ENCODE measurements around the gene SPATA18.

The SPATA18 gene, protein sequence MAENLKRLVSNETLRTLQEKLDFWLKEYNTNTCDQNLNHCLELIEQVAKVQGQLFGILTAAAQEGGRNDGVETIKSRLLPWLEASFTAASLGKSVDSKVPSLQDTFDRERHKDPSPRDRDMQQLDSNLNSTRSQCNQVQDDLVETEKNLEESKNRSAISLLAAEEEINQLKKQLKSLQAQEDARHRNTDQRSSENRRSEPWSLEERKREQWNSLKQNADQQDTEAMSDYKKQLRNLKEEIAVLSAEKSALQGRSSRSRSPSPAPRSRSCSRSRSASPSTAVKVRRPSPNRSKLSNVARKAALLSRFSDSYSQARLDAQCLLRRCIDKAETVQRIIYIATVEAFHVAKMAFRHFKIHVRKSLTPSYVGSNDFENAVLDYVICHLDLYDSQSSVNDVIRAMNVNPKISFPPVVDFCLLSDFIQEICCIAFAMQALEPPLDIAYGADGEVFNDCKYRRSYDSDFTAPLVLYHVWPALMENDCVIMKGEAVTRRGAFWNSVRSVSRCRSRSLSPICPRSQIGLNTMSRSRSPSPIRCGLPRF

GRCh38 chr4:52051213-52051614 is at the start of gene SPATA18:
SPATA18 (plus strand) TSS chr4:52051304; CDS start chr4:52051705, 401 bp downstream.
- peaks cover 10% of the 10 kb centered on the region for H3K4me1 Mint-ChIP-seq
- H3K36me3 Mint-ChIP-seq, result no peaks in the 10 kb centered on the region
- DNase-seq (ENCODE audit: low spot score in 2 of 2) (no peak), ATAC-seq (peak; percentile 68)
- H3K27ac Mint-ChIP-seq, result no peak within 1 kb of the TSS
- peak within 1 kb of the TSS; percentile 58 for H3K4me3 Mint-ChIP-seq
- H3K9me3 Mint-ChIP-seq, result no peaks in the 10 kb centered on the region

- ATAC-seq (no peak), DNase-seq (ENCODE audit: low spot score in 2 of 2) (no peak)
- Mint-ChIP-seq H3K36me3 (no peaks in the 10 kb centered on the region), H3K9me3 (no peaks in the 10 kb centered on the region), H3K27ac (no peak overlapping the region), H3K4me3 (no peak overlapping the region), H3K4me1 (no peaks in the 10 kb centered on the region)
Measured at GRCh38 chr4:52001616-52002015, 49.5 kb upstream of the SPATA18 start.

DNA sequence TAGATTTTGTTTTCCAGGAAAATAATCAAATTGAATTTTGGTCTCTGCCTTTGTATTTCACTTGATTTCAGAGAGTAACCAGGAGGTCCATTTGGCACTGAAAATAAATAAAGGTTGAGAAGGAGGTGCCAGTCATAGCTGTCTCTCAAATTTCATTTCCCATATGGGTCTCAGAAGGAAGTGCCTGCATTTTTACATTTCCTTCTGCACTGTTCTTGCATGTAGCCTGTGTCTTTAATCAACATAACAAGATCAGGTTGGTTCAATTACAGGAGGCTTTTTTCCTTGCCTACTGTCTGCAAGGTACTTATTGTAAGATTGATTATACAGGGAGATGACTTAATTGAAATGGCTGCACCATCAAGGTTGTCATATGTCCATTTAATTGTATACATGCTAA is 46.7 kb upstream of the SPATA18 start:
- Mint-ChIP-seq H3K36me3 (no peaks in the 10 kb centered on the region), H3K9me3 (no peaks in the 10 kb centered on the region), H3K27ac (no peak overlapping the region), H3K4me1 (no peaks in the 10 kb centered on the region), H3K4me3 (no peak overlapping the region)
- ATAC-seq (no peak), DNase-seq (ENCODE audit: low spot score in 2 of 2) (no peak)

- Mint-ChIP-seq H3K36me3 (no peaks in the 10 kb centered on the region), H3K9me3 (no peaks in the 10 kb centered on the region), H3K4me1 (no peaks in the 10 kb centered on the region), H3K4me3 (no peak overlapping the region), H3K27ac (no peak overlapping the region)
- no peak for DNase-seq (ENCODE audit: low spot score in 2 of 2)
- no peak for ATAC-seq
Measured at GRCh38 chr4:52005604-52006273, 45.4 kb upstream of the SPATA18 start.

DNA sequence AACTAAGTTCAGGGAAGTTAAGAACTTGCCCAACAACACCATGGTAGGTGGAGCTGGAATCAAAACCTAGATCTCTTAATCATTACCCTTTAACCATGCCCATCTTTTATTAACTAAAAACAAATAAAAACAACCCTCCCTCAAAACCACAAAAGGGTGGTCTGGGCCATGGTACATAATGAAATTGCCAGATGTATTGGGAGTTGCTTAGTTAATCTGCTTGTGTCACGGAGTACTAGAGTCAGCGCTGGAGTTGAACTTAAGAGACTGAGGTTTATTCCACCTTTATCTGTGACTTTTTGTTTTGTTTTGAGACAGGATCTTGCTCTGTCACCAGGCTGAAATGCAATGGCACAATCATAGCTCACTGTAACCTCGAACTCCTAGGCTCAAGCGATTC is 44.2 kb upstream of the SPATA18 start:
- H3K4me3 Mint-ChIP-seq, result no peak overlapping the region
- ATAC-seq (no peak), DNase-seq (ENCODE audit: low spot score in 2 of 2) (no peak)
- no peaks in the 10 kb centered on the region for H3K9me3 Mint-ChIP-seq
- H3K27ac Mint-ChIP-seq, result no peak overlapping the region
- no peaks in the 10 kb centered on the region for H3K4me1 Mint-ChIP-seq
- no peaks in the 10 kb centered on the region for H3K36me3 Mint-ChIP-seq

GRCh38 chr4:52010986-52011385 is 40.1 kb upstream of the SPATA18 start:
- Mint-ChIP-seq H3K36me3 (no peaks in the 10 kb centered on the region), H3K4me3 (no peak overlapping the region)

DNA sequence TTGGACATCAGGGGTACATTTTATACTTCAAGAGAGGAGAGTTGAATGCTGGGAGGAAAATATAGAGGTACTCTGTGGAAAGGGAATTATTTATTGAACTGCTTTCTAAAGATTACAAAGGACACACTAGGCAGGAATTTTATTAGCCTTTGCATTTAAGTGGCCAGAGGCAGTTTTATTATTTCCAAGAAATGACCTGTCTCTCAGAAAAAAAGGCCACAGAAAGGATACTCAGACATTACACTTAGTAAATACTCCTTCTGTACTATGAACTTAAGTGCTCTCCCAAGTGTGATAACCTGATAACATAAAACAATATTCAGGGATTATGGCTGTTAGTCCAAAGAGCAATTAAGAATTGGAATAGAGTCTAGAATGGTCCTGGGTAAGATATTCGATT is 38.5 kb upstream of the SPATA18 start:
- H3K9me3 Mint-ChIP-seq, result no peaks in the 10 kb centered on the region
- H3K4me1 Mint-ChIP-seq, result no peaks in the 10 kb centered on the region
- H3K4me3 Mint-ChIP-seq, result no peak overlapping the region
- no peaks in the 10 kb centered on the region for H3K36me3 Mint-ChIP-seq
- no peak overlapping the region for H3K27ac Mint-ChIP-seq
- DNase-seq (ENCODE audit: low spot score in 2 of 2) (no peak), ATAC-seq (no peak)

More at GRCh38 chr4:52010986-52011385, 40.1 kb upstream of the SPATA18 start:
- no peak overlapping the region for H3K27ac Mint-ChIP-seq
- DNase-seq (ENCODE audit: low spot score in 2 of 2) (no peak), ATAC-seq (no peak)
- H3K9me3 Mint-ChIP-seq, result no peaks in the 10 kb centered on the region
- H3K4me1 Mint-ChIP-seq, result no peaks in the 10 kb centered on the region

GRCh38 chr4:52014903-52015302 is 36.2 kb upstream of the SPATA18 start:
- no peaks in the 10 kb centered on the region for H3K36me3 Mint-ChIP-seq
- H3K27ac Mint-ChIP-seq, result no peak overlapping the region
- no peak for DNase-seq (ENCODE audit: low spot score in 2 of 2)
- H3K9me3 Mint-ChIP-seq, result no peaks in the 10 kb centered on the region
- no peak overlapping the region for H3K4me3 Mint-ChIP-seq
- ATAC-seq, result no peak
- no peaks in the 10 kb centered on the region for H3K4me1 Mint-ChIP-seq

DNA sequence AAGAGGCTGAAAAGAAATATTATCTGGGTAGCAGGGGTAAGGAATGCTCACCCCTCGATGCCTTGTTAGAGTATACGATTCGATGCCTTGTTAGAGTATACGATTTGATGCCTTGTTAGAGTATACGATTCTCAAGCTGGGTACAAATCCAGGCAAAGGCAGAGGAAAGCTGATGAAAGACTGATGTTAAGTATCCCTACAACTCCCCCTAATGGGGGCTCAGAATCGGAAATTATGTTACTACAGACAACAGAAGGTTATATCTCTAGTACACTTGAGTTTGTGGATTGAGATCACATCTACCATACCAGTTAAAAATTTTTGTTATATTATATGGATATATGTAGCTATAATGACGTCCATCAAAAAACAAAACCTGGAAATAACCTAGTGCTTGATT is 35.7 kb upstream of the SPATA18 start:
- Mint-ChIP-seq H3K27ac (no peak overlapping the region), H3K4me3 (no peak overlapping the region), H3K36me3 (no peaks in the 10 kb centered on the region), H3K4me1 (no peaks in the 10 kb centered on the region), H3K9me3 (no peaks in the 10 kb centered on the region)
- no peak for DNase-seq (ENCODE audit: low spot score in 2 of 2)
- no peak for ATAC-seq

DNA sequence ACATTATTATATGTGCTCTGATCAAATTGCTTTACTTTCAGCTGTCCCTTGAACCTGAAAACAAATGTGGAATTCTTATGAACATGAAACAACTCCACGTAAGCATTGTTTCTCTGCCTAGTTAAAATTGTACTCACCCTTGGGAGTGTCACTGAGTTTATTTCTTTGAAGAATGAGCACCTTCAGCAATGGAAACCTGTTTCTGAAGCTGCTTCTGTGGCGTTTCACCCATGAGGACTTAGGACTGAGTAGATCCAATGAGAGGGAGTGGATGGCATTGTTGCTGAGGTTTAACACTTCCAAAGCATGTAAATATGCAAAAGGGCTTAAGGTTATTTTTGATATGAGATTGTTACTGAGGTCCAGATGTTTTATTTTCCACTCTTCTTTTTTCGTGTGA is 34.1 kb upstream of the SPATA18 start:
- H3K36me3 Mint-ChIP-seq, result no peaks in the 10 kb centered on the region
- H3K4me1 Mint-ChIP-seq, result no peaks in the 10 kb centered on the region
- no peak overlapping the region for H3K4me3 Mint-ChIP-seq
- DNase-seq (ENCODE audit: low spot score in 2 of 2), result no peak
- no peaks in the 10 kb centered on the region for H3K9me3 Mint-ChIP-seq
- no peak overlapping the region for H3K27ac Mint-ChIP-seq
- no peak for ATAC-seq

GRCh38 chr4:52017814-52018213 is 33.3 kb upstream of the SPATA18 start:
- no peak overlapping the region for H3K27ac Mint-ChIP-seq
- H3K4me3 Mint-ChIP-seq, result no peak overlapping the region
- H3K4me1 Mint-ChIP-seq, result no peaks in the 10 kb centered on the region
- no peak for ATAC-seq
- no peaks in the 10 kb centered on the region for H3K9me3 Mint-ChIP-seq
- no peaks in the 10 kb centered on the region for H3K36me3 Mint-ChIP-seq
- no peak for DNase-seq (ENCODE audit: low spot score in 2 of 2)

- Mint-ChIP-seq H3K36me3 (no peaks in the 10 kb centered on the region), H3K4me3 (no peak within 1 kb of the TSS), H3K9me3 (no peaks in the 10 kb centered on the region), H3K4me1 (no peaks in the 10 kb centered on the region), H3K27ac (no peak within 1 kb of the TSS)
- no peak for ATAC-seq
- no peak for DNase-seq (ENCODE audit: low spot score in 2 of 2)
Measured at GRCh38 chr4:52019936-52020657, 31.0 kb upstream of the SPATA18 start, which contains the start of gene LRRC66. LRRC66 (minus strand) TSS chr4:52020363; CDS start chr4:52017613, 2,750 bp downstream.

DNA sequence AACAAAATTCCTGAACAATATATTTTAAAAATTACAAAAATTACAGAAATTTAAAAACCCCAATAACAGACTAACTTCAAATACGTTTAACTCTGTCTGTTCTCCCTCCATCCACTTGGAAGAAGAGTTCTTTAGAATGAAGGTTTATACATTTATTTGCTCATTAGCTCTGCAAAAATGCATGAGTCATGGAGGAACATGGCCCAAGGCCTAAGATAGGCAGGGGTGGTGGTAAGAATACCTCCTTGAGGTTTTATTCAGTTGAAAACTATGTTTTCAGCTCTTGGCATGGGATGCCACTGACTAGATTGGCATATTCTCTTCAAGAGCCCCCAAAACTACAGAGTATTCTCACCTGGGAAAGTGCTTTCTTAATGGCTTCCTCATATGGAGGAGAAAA is 22.1 kb upstream of the SPATA18 start:
- no peak for ATAC-seq
- DNase-seq (ENCODE audit: low spot score in 2 of 2), result no peak
- Mint-ChIP-seq H3K36me3 (peaks cover 50% of the 10 kb centered on the region), H3K4me1 (no peaks in the 10 kb centered on the region), H3K4me3 (no peak overlapping the region), H3K9me3 (no peaks in the 10 kb centered on the region), H3K27ac (no peak overlapping the region)

DNA sequence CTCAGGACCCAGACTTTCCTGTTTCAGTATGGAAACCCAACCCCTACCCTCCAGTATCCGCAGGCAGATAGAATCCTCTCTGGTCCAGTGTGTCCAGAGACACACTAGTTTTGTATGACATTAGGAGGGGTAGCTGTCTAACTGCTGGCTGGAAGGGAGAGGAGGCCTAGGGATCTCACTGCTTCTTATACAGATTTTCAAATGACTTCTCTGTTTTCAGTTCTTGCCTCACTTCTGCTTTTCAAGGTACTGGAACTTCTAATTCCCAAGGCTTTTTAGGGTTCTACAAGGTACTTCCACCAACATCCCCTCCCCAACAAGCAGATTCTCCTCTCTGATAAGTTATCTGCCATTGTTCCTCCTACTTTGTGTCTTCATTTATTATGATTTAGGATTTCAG is 19.1 kb upstream of the SPATA18 start:
- H3K27ac Mint-ChIP-seq, result peak overlapping the region; percentile 17
- DNase-seq (ENCODE audit: low spot score in 2 of 2) (no peak), ATAC-seq (no peak)
- H3K4me1 Mint-ChIP-seq, result peaks cover 21% of the 10 kb centered on the region
- no peaks in the 10 kb centered on the region for H3K9me3 Mint-ChIP-seq
- H3K36me3 Mint-ChIP-seq, result peaks cover 40% of the 10 kb centered on the region
- no peak overlapping the region for H3K4me3 Mint-ChIP-seq

DNA sequence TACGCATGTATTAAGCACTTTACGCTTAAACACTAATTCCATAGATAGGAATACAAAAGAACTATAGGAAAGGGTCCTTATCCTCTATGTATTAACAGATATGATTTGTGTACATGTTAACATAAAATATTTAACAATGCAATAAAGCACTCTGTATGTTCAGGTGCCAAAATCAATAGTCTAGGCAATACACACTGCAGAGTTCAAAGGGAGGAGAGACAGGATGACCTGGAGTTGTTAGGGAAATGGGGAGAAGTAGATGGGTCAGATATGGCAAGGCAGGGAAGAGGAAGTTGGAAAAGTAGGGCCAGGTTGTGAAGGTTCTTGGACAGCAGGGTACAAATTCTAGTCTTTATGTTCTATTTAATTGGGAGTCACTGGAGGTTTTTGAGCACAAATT is 15.9 kb upstream of the SPATA18 start:
- H3K4me3 Mint-ChIP-seq, result no peak overlapping the region
- H3K36me3 Mint-ChIP-seq, result peaks cover 19% of the 10 kb centered on the region
- ATAC-seq, result no peak
- no peak for DNase-seq (ENCODE audit: low spot score in 2 of 2)
- peaks cover 22% of the 10 kb centered on the region for H3K4me1 Mint-ChIP-seq
- no peaks in the 10 kb centered on the region for H3K9me3 Mint-ChIP-seq
- no peak overlapping the region for H3K27ac Mint-ChIP-seq
